ENCODE results near the gene LHB.
"Not testable (repeated sequence)": the region's sequence is repeated elsewhere in the genome, so short reads cannot be mapped to it uniquely, and the experiment has no call there.

The LHB gene

DNA sequence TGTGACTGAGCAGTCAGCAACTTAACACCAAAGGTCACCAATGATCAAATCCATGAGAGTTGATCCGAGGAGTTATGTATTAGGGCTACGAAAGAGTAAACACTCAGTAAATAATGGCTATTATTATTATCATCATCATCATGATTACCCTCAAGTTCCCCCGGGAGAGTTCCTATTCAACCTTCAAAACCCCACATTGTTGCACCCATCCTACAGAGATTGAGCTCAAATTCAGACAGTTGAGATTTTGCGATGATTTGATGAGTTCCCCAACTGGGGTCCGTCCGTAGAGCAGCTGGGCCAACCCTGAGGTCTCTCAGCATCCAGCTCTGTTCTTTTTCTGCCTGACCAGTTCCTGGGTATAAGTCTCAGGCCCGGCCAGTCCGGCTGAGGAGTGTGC lies 21.2 kb upstream of the LHB start:
- not testable (repeated sequence) for DNase-seq (ENCODE audit: low read depth, low spot score)

GRCh38 chr19:49036815-49037214 lies 19.9 kb upstream of the LHB start, which contains the start of gene CGB1:
Gene CGB1, minus strand, starts transcription at chr19:49036895. Its CDS starts 184 bp downstream, at chr19:49036711.
- not testable (repeated sequence) for DNase-seq (ENCODE audit: low read depth, low spot score)

GRCh38 chr19:49031642-49032301 lies 14.9 kb upstream of the LHB start, which contains the start of gene CGB2:
Gene CGB2, plus strand, starts transcription at chr19:49031890. Its CDS starts 206 bp downstream, at chr19:49032096.
- DNase-seq (ENCODE audit: low read depth, low spot score), result peak; percentile 8

DNA sequence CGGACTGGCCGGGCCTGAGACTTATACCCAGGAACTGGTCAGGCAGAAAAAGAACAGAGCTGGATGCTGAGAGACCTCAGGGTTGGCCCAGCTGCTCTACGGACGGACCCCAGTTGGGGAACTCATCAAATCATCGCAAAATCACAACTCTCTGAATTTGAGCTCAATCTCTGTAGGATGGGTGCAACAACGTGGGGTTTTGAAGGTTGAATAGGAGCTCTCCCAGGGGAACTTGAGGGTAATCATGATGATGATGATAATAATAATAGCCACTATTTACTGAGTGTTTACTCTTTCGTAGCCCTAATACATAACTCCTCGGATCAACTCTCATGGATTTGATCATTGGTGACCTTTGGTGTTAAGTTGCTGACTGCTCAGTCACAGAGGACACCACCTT lies 13.4 kb upstream of the LHB start:
- not testable (repeated sequence) for DNase-seq (ENCODE audit: low read depth, low spot score)

- DNase-seq (ENCODE audit: low read depth, low spot score), result not testable (repeated sequence)
These were observed 12.9 kb upstream of the LHB start for GRCh38 chr19:49029749-49030148.

DNA sequence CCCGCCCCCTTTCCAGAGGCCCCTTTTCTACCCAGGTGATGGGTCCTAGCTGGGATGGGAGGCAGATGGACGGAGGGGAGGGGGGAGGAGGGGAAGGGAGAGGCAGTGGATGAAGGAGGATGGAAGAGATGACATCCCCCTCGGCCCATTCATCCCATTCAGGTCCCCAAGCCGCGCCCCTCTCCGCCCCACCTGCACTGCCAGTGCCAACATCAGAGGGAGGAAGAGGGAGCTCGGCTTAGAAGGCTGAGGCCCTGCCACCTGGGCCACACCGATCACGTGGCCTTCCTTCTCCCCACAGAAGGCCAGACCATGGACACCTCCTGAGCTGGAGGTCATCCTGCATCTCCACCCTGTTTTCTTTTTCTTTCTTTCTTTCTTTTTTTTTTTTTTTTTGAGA lies 11.8 kb upstream of the LHB start:
- not testable (repeated sequence) for DNase-seq (ENCODE audit: low read depth, low spot score)

GRCh38 chr19:49025599-49025998 lies 8.7 kb upstream of the LHB start:
- DNase-seq (ENCODE audit: low read depth, low spot score), result not testable (repeated sequence)

GRCh38 chr19:49025088-49025487 lies 8.2 kb upstream of the LHB start:
- not testable (repeated sequence) for DNase-seq (ENCODE audit: low read depth, low spot score)

DNA sequence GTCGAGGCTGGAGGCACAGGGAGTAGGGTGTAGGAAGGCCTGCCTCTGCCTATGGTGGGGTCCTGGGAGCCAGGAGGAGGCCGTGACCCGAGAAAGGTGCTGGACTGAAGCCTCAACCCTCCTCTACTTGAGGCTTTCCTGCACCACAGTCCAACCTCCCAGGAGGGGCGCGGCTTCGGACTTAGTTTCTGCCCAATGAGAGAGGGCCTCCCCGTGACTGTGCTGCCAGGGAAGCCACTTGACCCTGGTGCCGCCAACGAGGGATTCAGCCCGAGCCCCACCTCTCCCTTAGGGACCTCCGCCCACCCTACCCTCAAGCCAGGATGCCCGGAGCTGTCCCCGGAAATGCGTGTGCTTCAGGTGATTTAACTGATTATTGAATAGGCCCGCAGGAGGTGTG lies 7.3 kb upstream of the LHB start, which contains the start of gene CGB3:
CGB3 (minus strand) TSS at position 101 of the 400 bp plus-strand sequence. CDS start 362 bp downstream, outside the sequence.
- DNase-seq (ENCODE audit: low read depth, low spot score), result not testable (repeated sequence)

DNA sequence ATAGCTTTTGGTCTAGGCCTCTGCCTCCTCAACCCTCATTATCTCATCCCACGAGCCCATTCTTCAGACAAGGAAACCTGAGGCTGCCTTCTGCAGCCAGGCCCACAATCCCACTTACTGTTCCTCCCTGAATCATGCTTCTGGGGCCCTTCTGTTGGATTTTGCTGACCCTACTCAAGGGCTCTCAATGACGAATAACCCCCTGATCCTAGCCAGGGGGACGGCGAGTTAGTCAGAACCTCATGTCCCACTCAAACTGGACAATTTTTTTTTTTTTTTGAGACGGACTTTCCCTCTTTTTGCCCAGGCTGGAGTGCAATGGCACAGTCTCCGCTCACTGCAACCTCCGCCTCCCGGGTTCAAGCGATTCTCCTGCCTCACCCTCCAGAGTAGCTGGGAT lies 5.2 kb upstream of the LHB start:
- DNase-seq (ENCODE audit: low read depth, low spot score), result no peak

GRCh38 chr19:49020931-49021895 lies 4.3 kb upstream of the LHB start:
- no peak for DNase-seq (ENCODE audit: low read depth, low spot score)

- DNase-seq (ENCODE audit: low read depth, low spot score), result no peak
These were observed 3.5 kb upstream of the LHB start for GRCh38 chr19:49020342-49020741.

DNA sequence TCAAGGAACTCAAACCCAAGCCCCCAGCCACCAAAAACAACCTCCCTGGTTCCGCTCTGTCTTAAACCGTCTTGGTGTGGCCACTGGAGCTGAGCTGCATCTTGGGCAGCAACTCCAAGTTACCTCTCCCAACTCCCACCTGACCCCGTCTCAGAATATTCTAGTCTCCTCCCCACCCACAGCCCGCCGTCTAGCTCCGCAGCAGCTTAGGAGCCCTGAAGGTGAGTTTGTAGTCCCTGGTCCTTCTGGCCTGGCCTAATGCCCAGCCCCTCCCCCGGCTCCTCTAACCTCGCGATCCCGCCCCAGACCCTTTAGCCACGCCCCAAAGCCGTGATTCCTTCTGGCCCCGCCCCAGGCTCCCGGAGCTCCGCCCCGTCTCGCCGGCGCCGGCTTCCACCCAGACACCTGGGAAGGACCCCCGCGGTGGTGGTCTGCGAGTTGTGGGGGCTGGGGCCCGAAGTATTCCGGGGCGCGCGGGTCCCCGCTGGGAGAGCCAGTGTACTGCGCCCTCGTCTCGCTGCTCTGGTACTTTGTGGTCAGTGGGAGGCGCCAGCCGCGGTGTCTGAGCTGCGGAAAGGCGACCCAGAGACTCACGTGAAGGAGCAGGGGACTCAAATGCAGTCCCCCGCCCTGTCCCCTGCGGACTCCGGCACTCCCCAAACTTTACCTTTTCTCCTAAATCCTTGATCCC lies 2.5 kb upstream of the LHB start:
- DNase-seq (ENCODE audit: low read depth, low spot score), result peak; percentile 24

GRCh38 chr19:49018388-49019241 lies 1.7 kb upstream of the LHB start:
- not testable (repeated sequence) for DNase-seq (ENCODE audit: low read depth, low spot score)

- peak; percentile 34 for DNase-seq (ENCODE audit: low read depth, low spot score)
These were observed 918 bp upstream of the LHB start for GRCh38 chr19:49017666-49018351.

GRCh38 chr19:49016067-49016839 lies 638 bp downstream of the LHB start:
- DNase-seq (ENCODE audit: low read depth, low spot score), result no peak

DNA sequence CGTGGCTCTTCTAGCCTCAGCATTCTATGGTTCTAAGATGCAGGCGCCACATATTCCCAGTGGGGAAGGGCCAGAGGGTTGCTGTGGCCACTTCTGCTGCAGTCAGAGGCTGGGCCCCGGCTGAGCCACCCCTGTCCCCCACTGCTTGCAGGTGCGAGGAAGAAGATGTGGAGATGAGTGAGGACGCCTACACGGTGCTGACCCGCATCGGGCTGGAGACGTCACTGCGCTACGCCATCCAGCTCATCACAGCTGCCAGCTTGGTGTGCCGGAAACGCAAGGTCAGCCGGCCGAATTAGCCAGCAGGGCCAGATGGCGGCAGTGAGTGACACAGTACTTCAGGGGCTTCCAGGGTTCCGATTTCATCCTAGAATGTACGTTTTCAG lies 2.0 kb downstream of the LHB start:
- no peak for DNase-seq (ENCODE audit: low read depth, low spot score)

DNA sequence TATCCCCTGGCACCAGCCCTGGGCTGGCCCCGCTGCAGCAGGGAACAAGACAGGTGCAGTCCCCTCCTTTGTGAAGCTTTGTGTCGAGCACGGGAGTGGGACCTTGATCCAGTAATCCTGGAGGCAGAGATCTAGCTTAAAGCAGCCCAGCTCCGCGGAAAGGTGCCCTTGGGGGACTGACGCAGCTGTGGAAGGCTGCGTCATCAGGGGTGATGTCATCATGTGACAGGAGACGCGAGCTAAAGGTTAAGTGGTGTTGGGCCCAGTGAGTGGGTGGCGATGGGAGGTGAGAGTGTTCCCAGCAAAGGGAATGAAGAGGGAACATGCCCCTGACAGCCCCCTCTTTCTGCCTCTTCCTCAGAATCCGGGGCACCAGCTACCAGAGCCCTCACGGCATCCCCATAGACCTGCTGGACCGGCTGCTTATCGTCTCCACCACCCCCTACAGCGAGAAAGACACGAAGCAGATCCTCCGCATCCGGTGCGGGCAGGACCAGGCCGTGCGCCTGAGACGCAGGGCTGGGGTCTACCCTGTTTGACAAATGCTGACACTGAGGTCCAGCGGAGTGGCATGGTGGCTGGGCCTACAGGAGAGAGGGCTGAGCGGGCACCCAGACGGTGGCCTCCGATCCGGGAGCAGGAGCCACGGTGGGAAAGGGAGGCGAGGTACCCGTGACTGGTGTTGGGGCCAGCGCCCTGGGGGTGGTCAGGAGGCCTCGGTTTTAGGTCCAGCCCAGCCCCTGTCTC lies 2.6 kb downstream of the LHB start:
- DNase-seq (ENCODE audit: low read depth, low spot score), result no peak

- DNase-seq (ENCODE audit: low read depth, low spot score), result no peak
These were observed 5.7 kb downstream of the LHB start for GRCh38 chr19:49011194-49011593.
